Measurements from ENCODE around the gene UNCX. TPM values are rescaled to one million over a fixed set of nuclear protein-coding genes. Genes with fewer than 3 reads are reported as not detected.

UNCX gene
- total RNA-seq, 1 experiment from 2014 or later, result not detected

DNA sequence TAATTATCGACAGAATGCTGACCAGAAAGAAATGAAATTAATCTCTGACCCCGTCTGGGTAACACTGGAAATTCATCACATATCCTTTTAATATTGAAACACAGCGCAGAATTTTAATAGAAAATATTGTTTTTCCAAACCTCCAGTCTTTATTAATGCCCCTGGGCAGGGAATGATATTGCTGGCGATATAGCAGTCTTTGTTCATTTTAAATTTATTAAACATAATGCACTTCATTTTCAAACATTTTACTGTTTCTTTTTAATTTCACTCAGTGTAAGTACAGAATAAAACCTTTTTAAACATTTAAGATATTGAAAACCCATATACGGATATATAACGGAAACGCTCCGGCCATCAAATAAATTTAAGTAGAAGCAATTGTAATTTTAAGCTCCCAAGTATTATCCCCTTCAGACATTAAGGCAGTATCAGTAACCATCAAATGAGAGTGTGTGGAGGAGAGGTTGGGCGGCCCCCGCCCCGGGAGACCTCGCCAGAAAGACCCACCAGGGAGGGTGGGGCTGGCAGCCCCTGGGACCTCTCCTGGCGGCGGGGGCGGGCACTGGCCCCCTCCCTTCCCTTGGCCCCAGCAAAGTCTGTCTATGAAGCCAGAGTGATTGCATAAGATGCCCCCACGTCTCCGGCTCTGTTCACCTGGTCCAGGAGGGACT is 10.8 kb downstream of the UNCX start:
- no peak for DNase-seq (ENCODE audit: low spot score)

DNA sequence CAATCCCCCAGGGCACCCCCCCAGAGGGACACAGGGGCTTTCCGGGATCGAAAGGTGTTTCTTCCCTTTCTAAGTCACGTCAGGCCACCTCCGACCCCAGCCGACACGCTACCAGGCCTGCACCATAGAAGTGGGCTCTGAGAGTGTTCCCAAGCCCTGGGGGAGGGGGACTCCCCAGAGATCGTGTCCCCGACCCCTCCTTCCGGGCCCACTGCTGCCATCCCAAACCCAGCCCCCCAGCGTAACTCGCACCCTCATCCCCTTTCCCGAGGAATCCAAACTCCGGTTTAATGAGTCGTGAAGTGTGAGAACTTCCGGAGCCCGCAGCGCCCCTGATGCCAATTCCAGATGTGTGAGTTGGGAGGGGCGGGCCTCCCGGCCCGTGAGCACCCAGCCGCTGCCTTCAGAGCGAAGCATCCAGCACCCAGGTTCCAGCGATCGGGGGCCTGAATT is 11.3 kb downstream of the UNCX start:
- DNase-seq (ENCODE audit: low spot score), result no peak

DNA sequence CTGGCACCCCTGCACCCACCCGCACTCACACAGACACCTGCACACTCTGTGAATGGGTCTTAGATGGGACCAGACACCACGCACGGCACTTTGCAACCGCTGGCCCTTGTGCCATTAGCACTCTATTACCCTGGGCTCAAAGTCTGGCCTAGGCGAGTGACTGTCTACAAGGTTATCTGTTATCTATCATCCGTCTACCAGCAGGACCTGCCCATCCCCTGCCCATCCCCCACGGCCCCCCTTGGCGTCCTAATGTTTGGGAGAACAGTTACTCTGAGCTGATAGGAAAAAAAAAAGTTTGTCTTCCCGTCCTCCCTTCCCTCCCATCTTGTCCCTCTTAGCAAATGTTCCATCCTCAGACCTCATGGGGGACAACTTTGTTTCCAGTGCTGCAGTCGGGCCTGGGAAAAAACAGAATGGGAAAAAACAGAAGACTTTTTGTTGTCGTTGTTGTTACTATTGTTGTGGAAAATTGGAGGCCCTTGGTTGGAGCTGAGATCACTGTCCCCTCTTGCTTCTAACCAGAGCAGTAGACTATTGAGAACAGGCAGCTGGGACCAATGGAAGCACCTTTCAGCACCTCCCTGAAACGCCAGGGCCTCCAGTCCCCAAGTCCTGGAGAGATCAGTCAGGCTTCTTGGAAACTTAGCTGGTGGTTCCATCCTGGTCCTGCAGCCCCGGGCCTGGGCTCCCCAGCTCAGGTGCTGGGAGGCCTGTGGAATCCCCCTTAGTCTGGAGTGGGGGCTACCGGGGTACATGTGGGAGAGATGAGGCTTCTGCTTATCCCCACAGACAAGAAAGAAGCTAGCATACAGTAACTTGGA is 12.2 kb downstream of the UNCX start:
- DNase-seq (ENCODE audit: low spot score), result no peak

DNA sequence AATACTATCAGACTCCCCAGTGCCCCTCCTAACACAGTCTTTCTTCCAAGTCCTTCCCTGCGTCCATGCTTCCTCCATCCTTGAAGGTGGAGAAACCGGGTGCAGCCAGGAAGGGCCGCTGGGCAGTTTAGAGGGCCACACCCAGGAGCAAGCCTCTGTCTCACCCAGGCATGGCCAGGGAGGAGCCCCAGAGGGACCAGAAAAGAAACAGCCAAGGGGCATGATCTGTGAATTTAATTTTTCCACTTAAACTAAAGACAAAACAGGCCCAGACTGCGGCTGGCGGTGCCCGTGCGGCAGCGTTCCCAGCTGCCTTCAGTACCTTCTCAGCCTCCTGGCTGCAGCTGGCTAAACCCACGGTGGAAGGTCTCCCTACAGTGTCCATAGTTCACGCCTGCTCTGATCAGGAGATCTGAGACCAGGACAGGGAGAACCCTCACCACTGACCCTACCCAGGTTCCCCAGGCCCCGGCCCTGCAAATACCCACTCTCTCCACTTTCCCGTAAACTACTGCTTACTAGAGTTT is 12.9 kb downstream of the UNCX start:
- DNase-seq (ENCODE audit: low spot score), result no peak

DNA sequence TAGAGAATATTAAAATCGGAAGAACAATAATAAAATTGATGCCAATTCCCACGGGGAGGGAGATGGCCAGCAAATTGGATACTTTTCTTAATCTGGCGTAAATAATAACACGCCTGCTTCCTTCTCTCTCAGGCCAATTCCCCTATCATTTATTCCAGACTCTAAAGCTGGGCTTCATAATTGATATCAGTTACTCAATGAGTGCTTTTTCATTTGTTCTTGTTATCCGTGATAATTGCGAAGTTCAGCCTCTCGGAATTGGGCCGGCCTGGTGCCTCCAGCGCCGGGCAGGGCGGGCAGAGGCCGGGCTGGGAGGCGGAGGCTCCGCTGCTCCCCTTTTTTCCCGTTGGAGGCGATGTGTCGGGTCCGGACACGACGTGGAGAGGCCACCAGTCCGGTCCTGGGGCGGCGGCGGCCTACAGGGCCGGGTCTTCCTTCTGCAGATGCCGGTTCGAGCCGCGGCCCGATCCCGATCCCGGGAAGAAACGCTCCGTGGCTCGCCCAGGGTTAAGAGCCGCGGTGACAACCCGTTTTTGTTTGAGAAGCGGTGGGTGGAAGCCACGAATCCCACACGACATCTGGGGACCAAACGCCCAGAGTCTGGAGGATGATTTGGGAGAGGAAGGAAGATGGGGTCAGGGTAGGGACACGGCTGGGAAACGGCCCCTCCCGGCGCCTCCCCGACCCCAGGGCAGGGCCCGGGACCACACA is 13.6 kb downstream of the UNCX start:
- no peak for DNase-seq (ENCODE audit: low spot score)

DNA sequence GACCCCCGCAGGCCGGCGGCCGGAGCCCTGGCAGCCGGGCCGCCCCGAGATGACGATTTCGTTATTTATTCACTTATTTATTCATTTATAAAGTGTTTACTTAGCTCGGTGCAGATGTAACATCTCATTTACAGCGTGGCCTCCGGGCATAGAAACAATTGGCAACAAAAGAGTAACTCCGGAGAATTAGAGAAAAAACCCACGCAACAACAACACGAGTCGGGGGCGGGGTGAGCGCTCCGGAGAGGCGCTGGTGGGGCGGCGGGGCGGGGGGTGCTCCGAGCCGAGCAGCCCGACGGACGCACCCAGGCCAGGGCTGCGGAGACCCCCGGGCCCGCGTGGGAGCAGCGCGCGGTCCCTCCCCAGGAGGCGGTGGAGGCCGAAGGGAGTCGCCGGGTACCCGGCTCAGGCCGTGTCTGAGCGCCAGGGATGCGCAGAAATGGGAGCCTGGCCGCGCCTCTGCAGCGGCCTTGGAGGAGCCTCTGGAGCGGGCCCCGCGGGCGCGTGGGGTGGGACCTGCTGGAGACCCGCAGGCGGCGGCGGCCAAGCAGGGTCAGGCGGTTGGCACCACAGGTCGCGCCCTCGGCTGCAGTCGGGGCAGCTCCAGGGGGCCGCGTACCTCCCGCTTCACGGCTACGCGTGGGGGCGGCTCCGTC is 14.3 kb downstream of the UNCX start:
- DNase-seq (ENCODE audit: low spot score), result no peak

DNA sequence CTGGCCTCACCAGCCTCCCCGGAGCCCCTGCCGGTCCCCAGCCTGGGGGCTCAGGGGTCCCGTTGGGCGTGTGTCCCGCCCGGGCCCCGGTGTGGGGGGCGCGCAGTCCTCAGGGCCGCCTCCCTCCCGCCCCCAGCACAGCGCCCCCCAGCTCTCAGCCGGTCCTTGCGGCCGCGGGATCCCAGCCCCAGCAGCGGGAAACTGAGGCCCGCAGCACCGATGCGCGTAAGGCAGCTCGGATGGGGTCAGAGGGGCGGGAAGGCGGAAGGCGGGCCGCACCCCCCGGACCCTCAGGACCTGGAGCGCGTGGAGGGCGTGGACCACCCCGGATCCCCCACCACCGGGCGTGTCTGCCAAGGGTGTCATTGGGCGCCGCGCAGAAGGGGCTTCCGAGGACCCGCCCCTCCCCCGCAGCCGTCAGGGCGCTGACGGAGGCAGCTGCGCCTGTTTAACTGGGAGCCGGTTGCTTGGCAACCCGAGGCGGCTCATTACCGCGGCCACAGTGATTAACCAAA is 14.9 kb downstream of the UNCX start:
- no peak for DNase-seq (ENCODE audit: low spot score)

DNA sequence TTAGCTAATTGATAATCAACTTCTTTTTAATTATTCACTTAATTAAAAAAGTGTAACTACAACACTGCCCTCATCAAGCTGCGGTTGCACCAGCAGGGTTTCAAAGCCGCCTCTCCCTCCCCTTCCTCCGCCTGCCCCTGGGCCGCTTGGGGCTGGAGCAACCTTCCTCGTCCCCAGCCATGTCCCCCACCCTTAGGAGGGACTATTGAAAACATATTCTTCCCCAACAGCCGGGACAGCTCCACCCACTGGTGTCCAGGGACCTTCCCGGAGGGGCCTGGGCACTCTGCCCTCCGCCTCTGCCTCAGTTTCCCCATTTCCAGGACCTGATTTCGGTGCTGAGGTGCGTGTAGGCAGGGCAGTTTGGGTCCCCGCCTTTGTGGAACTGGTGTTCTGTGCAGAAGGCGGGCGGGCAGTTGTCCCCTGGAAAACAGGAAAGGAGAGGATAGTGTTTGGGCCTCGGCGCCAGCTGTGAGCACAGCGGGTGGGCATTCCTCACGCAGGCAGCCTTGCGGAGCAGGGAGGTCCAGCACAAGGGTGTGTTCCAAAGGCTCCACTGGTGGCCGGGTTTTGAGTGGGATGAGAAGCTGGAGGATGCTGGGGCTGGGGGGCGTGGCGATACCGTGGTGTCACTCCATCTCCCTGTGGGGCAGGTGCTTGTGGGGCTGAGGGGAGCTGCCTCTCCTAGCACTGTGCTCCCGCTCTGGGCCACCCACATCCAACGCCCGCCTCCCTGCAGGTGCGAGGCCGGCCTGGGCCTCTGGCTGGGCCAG is 15.7 kb downstream of the UNCX start:
- DNase-seq (ENCODE audit: low spot score), result no peak

DNA sequence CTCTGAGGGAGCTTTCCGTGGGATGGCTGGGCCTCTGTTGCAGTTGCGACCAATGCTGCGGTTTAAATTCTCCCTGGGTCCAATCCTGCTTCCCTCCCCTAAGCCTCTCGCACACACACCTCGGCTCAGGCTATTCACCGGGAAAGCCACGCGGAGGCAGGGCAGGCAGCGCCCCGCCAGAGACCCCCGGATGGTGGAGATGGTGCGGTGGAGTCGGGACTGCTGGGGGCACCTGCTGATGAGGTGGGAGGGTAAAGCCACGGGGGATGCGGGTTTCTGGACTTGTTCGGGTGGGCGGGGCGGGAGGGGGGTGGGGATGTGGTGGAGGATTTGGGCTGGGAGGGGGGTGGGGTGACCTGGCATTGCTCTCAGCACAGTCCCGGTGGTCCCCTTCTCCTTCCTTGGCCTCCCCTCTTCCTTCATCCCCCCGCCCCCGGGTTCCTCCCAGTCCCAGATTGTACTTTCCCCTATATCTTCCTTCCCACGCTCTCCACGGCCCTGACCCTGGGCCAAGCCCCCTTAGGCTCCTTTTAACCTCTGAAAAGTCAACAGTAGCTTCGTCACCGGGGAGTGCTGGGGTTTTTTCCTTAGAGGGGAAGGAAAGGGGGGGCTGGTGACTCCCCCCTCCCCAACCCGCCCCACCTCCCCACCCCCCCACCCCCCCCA is 16.4 kb downstream of the UNCX start:
- DNase-seq (ENCODE audit: low spot score), result no peak

DNA sequence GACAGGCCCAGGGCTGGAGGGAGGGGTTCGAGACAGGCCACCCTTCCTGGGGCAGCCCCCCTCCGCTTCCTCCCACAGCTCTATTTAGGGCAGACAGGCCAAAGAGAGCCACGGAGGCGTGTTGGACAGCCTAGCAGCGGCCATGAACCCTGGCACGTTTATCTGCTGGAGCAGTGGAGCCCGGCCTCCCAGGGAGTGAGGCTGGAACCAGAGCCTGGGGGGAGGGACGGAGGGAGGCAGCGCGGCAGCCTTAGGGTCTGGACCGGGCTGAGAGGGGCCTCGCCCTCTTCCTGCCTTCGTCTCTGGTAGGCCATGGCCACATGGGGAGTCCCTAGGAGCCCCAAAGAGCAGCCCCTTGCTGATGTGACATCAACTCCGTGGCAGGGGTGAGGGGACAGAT is 17.1 kb downstream of the UNCX start:
- no peak for DNase-seq (ENCODE audit: low spot score)

DNA sequence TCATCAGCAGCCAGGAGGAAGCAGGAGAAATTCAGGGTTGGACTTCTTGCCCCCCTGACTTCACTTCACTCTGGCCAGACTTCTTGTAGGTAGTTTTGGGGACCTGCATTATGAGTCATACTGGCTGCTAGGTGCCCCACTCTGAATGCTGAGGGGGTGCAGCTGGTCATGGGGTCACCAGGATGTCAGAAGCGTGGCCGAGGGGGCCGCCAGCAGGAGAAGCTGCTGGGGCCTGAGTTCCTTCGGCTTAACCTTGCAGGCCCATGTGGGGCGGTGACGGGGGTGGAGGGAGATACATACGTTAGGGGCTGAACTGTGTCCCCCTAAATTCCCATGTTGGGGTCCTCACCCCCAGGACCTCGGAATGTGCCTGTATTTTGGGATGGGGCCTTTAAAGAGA is 18.2 kb downstream of the UNCX start:
- no peak for DNase-seq (ENCODE audit: low spot score)

DNA sequence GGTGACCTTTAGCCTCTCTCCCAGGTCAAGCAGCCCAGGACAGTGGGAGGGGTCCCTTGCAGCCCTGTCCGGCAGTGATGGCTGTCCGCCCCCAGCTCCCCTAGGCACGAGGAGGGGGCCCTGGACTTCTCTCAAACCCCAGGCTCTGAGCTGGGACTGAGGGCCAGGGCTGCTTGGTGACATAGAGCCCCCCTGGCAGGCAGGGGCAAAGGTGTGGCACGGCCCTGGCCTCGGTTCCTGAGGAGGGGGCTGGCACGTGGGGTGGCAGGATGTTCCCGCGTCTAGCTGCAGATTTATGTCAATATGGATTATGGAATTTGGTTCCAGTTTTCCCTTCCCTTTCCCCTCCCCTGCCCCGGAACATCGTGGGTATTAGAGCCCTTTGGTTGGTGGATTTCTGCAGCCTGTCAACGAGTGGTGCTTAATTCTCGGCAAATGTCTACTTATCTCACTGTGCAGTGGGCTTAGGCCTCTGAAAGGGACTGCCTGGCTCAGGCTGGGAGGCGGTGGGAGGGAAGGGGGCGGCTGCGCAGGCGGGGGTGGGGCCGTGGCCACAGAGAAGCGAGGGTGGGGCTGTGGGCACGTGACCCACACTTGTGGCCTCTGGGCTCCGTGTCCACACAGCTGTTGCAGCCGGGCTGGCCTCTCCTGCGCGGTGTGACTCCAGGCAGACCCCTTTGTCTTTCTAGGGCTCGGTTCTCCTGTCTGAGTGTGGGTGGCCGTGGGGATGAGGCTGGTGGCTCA is 19.3 kb downstream of the UNCX start:
- no peak for DNase-seq (ENCODE audit: low spot score)

DNA sequence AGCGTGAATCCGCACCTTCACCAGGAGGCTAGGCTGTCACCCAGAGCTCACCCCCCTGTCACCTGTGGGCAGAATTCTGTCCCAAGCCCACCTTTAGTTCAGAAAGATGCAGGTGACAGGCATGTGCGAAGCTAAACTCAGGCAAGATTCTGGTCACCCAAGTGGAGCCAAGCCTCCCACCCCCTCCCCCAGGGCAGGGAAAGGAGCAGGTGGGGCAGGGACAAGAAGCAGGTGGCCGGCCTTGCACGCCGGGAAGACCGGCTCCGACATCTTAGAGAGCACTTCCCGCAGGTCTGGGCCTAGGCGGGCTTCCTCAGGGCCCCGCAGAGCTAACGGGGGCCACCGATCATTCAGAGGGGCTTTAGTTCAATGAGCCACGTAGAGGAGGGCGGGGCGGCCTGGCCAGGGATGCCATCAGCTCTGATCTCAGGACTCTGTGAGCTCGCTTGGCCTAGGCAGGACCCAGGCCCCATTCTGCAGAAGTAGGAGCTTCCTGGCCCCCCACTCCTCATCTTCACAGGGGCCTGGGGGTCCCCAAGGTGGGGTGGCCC is 19.9 kb downstream of the UNCX start:
- no peak for DNase-seq (ENCODE audit: low spot score)

DNA sequence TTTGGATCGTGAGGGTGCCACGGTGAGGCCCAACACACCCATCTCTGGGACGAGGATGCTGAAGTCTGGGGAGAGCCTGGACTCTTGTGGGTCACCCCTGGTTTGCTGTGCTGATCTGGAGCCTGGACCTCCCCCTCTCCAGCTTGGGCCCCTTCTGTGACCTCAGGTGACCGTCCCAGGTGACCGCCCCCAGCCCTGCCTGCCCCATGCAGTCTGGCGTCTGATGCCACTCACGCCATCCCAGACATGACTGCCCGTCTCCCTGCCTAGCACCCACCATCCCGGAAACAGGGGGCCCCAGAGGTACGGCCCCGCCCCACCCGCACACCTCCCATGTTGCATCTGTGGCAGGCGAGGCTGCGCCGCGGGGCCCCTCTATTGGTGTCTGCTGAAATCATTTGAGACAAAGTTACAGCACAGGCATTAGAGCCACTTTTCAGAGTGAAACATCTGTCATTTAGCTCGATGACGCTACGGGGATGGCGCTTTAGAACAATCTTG is 21.1 kb downstream of the UNCX start:
- DNase-seq (ENCODE audit: low spot score), result no peak

DNA sequence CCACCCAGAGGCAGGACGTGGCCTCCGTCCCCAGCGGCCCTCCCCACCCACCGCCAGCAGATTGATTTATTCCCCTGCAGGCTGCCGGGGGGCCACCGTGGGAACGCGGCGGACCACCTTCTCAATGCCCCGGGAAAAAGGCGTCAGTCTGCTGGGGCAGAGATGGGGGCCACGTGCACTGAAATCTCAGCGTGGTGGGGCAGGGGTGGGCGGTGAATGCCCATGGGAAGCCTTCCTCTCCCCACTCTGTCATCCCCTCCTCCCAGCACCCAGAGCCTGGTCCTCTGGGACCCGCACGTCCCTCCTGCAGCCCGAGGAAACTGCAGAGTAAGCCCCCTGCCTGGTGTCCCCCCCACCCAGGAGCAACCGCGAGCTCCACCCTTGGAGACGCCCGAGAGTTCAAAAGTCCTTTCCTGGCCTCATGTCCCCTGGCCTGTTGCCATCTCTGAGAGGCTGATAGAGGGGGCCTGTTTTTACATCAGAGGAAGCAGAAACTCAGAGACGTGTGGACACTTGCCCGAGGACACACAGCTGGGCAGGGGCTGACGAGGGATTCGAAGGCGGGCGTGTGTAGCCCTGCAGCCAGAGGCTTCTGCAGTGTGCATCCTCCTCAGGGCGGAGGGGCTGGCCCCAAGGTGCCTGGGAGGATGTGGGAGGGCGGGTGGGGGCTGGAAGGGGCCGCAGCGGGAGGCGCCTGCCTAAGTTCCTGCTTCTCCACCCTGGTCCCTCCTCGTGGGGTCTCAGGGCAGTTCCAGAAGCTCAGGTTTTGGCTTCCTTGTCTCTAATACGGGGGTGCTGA is 21.8 kb downstream of the UNCX start:
- no peak for DNase-seq (ENCODE audit: low spot score)

DNA sequence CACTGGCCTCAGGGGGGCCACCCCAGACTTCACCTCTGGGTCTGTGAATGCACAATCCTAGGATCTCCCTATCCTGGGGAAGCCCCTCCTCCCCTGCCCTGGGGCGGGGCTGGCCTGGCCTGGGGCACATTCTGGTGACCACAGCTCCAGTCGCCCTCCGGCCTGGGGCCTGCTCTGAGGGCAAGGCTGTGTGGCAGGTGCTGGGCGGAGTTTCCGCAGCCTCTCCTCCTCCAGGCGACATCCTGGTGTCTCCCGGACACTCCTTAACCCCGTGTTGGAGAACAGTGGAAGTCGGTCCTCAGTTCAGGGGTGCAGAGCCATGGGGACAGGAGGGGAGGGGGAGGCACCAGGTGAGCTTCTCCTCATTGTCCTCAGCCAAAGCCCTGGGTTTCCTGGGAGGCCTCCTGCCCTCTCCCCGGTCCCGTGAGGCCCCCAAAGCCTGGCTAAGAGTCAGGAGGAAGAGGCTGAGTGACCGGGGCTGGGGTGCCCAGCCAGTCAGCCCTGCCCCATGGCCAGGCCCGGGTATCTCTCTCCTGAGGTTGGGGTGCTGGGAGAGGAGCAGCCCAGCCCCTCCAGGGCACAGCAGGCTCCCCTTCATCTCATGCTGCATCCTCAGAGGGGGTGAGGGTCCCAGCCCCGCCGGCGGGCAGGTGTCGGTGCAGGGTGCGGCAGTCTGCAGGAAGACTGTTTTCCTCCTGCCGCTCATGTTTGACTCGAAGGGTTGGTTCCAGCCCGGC is 22.6 kb downstream of the UNCX start:
- no peak for DNase-seq (ENCODE audit: low spot score)

DNA sequence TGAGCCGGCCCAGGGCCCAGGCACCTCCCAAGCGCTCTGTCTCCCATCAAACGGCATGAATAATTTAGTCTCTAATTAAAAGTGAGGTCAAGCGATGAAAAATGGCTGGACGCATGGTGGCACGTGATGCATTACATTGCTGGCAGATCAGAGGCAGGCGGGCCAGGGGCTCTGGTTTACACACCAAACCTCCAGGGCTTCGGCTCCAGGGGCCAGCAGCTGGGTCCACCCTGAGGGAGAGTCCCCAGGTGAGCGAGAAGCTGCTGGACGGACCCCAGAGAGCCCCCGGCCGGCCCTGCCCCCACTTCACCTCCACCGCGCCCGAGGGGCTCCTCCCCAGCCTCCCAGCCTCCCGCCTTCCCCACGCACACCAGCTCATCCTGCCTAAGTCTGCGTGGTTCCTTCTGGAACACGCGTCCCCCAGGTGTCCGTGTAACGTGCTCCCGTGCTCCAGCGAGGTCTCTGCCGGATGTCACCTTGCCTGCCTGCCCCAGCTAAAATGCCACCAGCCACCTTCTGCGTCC is 23.2 kb downstream of the UNCX start:
- DNase-seq (ENCODE audit: low spot score), result no peak
